NCI-H526 treated with DMSO at 0.1 percent for 48 hours (cell line): Measurements from ENCODE around the gene RIF1.

Experiments
- DNase-seq: peaks from one replicate; lab custom pipeline; 2025; lab: John Stamatoyannopoulos, UW

Gene RIF1

DNA sequence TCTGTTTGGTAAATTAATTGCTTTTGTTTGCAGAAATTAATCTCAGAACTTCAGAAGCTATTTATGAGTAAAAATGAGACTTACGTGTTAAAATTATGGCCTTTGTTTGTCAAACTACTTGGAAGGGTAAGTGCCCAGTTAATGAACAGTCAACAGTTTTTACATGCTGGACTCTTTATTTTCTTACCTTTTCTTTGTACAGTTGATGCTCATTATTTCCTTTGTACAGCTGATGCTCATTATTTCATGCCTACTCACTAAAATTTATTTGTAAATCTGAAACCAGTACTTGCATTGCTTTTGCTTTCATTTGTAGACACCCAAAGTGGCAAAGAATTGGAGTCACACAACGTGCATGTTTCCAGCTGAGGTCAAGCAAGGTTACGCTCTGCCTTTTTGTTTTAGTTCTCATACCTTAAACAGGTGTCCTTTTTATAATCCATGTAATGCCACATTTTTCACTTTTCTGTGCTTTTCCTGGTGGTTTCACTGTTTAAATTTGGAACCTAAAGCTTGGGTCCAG is 13.3 kb downstream of the RIF1 start:
- no peak for DNase-seq

DNA sequence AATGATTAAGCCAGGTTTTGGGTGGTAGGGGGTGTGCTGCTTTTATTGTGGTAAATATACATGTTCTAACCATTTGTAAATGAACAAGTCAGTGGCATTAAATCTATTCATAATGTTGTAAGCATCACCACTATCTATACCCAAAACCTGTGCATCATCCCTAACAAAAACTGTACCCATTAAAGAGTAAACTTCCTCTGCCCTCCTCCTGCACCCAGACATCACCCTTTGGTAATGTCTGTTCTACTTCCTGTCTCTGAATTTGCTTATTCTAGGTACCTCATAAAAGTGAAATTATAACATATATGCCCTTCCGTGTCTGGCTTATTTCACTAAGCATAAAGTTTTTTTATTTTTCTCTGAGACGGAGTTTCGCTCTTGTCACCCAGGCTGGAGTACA is 14.1 kb downstream of the RIF1 start:
- no peak for DNase-seq

DNA sequence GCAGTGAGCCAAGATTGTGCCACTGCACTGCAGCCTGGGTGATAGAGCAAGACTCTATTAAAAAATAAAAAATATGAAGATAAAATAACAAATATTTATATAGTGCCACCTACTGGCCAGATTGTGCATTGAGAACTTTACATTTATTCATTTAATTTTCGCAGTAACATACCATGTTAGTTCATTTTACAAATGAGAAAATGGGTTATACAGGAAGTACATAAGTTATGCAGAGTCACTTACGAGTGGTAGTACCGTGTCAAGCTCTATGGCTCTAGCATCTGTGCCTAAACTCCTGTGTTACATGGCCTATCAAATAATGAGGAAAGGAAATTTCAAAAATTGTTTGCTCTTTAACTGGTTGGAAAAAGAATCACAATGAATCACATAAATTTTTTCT is 27.9 kb downstream of the RIF1 start:
- no peak for DNase-seq

DNA sequence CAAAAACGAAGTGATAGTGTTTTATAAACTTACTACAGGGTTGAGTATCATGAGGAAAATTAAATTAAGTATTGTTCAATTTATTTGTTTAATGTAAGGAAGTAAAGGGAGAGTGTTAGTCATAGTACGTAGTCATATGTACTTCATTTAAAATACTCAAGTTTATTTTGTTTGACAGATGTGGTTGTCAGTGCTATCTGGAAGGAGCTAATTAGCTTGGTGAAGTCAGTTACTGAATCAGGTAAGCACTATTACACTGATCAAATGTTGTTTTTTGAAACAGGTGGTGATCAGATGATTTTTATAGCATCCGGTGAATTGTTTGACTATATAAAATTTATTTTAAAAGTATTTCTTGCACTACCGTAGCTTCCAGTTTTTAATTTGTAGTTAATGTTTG is 28.8 kb downstream of the RIF1 start:
- DNase-seq: no peak

DNA sequence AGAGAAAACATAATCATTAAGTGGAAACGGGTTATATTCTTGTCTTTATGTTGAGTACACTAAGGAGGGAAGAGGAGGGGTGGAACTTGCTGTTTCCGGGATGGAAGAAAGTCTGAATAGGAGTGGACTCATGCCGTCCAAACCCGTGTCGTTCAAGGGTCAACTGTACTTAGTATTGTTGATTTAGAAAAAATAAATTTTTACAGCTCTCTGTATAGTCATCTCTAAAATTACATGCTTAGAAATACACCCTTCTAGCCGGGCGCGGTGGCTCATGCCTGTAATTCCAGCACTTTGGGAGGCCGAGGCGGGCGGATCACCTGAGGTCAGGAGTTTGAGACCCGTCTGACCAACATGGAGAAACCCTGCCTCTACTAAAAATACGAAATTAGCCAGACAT is 29.4 kb downstream of the RIF1 start:
- DNase-seq: no peak

DNA sequence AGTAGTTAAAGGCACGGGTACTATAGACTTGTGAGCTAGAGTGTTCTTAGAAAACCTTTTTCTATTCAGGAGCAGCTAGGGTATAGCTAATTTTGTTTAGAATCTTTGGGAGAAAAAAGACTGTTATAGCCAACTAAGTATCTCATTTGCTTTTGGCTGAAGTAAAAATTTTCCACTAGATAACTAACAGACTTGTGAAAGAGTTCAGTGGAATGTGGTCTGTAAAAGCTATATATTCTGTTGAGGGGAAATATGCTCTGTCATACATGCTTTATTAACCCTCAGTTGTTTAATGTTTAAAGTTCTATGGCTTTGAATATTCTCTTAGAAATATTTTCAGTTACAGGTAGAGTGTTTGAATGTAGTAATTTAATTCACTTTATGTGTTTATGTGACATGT is 49.7 kb downstream of the RIF1 start:
- DNase-seq: no peak

DNA sequence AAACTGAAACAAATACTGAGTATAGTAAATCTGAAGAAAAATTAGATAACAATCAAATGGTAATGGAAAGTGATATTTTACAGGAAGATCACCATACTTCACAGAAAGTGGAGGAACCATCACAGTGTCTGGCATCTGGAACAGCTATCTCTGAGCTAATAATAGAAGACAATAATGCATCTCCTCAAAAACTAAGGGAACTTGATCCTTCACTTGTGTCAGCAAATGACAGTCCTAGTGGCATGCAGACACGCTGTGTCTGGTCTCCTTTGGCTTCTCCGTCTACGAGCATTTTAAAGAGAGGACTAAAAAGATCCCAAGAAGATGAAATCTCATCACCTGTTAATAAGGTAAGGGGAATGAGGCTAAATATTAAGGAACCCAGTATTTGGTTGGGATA is 56.1 kb downstream of the RIF1 start:
- no peak for DNase-seq

DNA sequence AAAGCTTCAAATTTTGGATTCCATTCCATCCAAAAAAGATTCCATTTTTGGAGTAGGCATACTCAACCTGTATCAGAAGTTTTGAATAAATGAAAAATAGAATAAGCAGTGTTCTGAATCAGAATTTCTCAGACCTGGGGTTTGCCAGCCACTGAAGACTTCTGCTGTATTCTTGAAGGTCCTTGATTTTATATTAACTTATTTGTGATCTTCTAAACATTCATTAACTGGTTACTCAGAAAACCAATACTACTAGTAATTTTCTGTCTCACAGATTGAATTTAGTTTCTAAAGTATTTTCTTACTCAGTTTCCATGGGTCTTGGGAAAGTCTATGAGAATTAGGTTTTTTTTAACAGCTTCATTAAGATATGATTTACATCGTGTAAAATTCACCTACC is 60.9 kb downstream of the RIF1 start:
- no peak for DNase-seq

DNA sequence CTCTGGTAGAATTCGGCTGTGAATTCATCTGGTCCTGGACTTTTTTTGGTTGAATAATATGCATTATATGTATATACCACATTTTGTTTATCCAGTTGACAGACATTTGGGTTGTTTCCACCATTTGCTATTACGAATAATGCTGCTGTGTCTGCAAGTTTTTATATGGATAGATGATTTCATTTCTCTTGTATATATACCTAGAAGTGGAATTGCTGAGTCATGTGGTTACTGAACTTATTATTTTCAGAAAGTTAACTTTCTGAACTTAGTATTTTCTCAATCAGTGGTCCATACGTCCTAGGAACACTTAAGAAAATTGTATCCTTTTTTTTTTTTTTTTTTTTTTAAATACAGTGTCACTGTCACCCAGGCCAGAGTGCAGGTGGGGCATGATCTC is 63.3 kb downstream of the RIF1 start:
- no peak for DNase-seq

DNA sequence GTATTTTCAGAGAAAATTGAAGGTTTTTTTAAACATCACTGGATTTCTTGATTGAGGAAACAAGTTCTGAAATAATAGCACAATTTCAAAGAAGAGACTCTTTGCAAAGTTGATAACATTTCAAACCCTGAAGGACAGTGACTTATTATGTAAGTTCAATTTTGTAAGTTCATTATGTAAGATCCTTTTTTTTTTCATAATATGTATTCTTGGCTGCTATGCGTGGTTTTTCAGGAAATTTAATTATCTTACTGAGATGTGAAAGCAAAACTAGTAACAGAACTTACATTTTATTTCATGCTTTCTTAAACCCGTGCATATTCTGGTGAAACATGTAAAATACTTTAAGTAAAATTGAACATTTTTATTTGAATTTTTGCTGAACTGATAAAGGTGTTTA is 65.4 kb downstream of the RIF1 start:
- DNase-seq: no peak

DNA sequence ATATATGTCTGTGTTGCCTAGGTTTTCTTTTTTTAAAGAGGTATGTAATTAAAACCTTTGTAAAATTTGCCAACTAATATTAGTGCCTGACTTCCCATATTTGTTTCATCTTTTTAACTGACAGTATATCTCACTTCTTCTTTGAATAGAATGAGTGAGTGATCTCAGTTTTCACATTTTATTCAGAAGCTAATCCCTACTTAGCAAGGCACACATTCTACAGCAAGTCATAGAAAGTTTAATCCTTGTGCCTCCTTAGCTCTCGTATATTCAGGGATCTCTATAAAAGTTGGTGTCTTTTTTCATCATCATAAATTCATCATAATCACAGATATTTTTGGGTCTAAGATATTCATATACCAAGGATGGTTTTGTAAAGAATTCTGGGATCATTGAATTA is 66.6 kb downstream of the RIF1 start:
- DNase-seq: no peak

DNA sequence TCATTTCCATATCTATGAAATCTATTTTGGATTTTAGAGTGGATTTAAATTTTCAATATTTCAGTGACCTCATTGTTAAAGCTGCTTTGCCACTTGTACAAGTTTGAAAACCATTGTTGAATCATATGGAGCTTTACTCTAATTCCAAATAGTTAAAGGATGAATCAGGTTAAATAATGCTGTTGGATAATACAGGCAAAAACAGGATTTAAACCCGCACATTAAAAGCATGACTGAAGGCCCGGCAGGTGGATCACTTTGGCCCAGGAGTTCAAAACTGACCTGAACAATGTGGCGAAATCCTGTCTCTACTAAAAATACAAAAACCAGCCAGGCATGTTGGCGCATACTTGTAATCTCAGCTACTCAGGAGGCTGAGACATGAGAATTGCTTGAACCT is 68.3 kb downstream of the RIF1 start:
- no peak for DNase-seq

DNA sequence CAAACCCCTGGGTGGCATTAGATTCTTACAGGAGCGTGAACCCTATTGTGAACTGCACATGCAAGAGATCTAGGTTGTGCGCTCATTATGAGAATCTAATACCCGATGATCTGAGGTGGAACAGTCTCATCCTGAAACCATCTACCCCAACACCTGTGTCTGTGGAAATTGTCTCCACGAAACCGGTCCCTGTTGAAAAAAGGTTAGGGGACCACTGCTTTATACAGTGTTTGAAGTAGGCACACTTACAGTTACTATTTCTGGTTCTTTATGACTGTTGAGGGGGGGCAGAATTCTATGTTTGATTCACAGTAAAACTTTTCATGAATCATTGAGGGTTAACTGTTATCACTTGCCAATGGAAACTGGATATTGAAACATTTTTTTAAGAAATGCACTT is 72.0 kb downstream of the RIF1 start:
- DNase-seq: no peak

DNA sequence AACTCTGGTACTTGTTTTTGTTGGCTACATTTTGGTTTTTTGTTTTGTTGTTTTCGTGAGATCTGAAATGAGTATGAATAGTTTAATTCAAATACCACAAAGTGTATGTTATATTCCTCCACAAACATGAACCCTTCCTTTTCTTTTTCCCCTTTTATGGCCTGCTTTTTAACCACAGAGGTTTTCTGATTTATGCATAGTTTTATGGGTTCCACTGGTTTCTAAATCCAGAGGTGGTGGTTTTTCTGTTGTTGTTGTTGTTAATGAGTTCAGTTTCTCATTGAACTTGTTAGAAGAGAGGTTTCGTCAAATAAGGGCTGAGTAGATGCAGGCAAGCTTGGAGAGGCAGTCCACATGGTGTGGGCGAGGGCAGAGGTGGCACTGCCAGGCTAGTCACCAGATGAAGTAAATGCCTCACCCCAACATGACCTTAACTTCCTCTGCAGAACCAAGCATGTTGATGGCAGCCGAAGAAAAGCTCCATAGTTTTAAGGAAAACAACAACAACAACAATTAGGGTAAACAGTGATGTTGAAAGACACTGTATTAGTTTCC is 72.5 kb downstream of the RIF1 start:
- no peak for DNase-seq

DNA sequence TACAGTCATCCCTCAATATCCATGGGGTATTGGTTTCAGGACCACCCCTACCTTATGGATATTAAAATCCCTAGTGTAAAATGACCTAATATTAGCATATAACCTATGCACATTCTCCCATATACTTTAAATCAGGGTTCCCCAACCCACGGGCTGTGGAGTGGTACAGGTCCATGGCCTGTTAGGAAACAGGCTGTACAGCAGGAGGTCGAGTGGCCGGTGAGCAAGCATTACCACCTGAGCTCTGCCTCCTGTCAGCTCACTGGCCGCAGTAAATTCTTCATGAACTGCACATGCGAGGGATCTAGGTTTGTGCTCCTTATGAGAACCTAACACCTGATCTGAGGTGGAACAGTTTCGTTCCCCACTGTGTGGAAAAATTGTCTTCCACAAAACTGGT is 73.8 kb downstream of the RIF1 start:
- no peak for DNase-seq

DNA sequence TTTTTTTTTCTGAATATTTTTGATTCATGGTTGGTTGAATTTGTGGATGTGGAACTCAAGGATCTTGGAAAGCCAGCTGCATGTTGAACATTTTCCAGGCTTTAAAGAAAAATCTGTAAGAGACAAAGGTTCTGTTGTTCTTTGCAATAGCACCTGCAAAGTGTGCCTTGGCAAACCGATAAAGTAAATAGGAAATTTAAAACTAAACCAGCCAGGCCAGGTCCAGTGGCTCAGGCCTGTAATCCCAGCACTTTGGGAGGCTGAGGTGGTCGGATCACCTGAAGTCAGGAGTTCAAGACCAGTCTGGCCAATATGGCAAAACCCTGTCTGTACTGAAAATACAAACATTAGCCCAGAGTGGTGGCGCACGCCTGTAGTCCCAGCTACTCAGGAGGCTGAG is 74.4 kb downstream of the RIF1 start:
- DNase-seq: no peak

DNA sequence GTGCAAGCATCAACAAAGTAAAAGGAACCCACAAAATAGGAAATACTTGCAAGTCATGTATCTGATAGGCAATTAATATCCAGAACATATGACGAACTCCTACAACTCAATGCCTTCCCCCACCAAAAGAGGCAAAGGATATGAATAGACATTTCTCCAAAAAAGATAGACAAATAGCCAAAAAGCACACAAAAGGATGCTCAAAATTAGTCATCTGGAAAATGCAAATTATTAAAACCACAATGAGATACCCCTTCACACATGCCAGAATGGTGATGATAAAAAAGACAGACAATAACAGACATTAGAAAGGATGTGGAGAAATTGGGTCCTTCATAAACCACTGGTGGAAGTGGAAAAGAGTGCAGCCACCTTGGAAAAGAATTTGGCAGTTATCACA is 76.4 kb downstream of the RIF1 start:
- no peak for DNase-seq

DNA sequence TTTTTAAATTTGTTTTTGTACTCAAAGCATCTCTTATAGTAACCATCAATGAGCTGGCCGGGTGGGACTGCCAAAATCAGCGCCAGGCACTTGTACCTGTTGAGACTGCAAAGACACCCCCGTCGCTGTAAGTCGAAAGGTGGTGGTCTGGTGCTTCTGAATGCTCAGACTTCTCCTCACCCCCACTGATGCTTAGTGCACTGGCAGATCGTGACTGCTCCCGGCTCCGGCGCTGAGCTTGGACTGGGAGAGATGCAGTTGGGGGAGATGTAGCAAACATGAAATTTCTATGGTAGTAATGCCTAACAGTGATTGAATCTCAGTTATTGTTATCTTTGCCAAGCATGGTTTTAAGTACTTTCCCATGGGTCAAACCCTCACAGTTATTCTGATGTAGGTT is 80.6 kb downstream of the RIF1 start:
- DNase-seq: no peak

DNA sequence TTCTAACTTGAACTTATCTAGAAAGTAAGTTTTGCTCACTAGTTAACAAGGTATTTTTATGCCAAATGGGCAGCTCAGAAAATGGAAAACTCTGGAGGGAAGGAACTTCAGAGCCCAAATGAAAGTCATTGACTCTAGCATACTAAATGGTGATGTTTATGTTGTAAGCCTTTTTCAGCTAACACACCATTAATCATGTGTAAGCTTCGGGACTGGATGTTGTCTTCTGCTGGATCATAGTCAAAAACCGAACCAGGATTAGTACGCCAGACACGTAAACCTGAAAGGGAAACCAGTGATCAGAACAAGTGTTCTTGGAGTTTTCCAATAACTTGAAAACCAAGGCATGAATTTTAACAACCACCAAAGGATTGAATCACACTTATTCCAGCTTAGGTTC is 81.8 kb downstream of the RIF1 start:
- DNase-seq: no peak

DNA sequence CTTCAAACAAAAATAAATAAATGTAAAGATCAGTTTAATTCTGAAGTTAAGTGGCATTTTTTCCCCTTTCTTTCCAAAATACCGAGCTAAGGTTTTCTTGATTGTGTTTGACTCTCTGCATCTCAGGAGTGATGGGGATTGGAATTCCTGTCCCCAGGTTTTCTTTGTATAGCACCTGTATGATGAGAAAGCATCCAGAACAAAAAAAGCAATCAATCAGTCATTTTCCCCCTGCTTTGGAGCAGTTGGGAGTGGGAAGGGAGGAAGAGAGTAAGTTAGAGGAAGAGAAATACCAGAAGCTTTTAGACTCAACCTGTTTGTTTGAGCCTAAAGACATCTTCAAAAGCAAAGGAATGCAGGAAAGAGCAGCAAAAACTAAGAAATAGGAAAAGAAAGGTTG is 88.5 kb downstream of the RIF1 start:
- no peak for DNase-seq

DNA sequence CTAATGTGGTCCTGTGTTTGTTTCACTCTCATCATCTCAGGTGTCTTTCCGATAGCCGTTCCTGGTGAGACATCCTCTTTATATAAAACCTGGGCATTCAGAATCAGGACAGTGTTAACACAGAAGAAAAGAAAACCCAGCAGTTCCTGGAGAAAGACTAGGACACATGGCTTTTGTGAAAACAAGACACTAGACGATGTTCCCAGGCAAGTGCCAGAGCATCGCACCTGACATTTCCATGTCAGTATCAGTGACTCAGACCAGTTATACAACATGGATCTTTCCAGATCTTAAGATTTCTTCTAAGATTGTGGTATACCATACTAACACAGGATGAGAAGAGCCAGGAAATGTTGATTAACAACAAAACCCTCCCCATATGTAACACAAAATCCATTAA is 96.5 kb downstream of the RIF1 start:
- DNase-seq: no peak

DNA sequence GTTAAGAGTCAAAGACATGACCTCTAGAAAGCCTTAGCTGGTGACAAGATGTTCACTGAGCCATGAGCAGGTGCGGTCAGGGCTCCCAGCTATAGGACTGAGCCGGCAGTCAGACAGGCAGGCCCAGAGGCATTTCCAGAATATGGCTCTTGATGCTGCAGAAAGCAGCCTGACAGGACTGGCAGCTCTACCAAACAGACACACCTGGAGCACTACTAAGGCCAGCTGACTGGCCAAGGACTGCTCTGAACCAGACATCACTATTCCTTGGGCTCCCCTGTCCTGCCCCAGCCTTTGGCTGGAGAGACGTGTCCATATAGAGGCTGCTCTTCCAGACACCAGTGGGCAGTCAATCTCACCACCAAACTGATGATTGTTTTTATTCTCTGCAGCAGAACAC is 98.8 kb downstream of the RIF1 start:
- DNase-seq: no peak

DNA sequence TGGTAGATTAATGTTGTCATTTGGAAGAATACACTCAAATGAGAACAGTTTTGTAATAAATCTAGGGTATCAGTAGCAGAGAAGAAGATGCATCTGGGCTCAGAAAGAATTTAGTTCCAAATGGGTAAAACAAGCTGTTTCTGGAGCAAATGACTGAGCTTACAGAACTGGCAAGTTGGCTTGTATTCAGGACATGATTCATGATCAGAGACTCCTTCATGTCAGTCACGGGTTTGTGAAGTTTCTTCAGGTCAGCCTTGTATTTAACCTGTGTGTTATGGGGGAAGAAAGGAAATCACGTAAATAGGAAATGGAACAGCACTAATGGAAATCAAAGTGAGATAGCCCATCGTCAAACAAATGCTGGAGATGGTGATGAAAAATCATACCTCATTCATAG is 109.1 kb downstream of the RIF1 start:
- no peak for DNase-seq

DNA sequence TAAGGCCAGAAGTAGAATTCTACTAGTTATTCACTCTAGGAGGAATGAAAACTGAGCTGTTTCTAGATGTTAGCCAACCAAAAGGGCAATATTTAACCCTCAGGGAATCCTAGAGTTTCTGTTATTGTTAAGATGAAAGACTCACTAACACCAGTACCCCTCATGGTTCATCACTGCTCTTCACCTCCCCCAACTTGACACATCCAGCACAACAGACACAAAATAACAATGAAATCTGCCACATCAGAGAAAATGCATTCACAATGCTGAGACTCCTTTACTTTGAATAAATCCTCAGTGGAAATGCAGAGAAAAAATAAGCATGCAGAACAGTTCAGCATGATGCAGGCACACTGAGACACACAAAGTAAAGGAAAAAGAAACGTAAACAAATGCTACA is 111.3 kb downstream of the RIF1 start:
- DNase-seq: no peak

DNA sequence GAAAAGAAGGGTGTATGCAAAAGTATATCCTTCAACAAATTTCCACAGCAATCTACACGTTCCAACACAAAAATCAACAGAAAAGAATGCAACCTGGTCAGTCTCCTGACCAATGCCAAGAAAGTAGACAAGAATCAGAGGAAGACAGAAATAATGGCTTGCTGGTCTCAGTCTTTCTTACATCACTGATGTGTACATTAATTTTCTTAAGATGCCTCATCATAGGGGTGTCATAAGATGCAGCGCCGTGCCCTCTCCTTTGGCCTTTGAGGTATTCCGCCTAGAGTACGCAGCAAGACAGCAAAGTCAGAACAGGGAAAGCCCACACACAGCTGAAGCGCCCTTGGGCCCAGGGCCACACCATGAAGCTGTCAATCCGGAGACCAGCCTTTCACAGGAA is 112.9 kb downstream of the RIF1 start:
- no peak for DNase-seq
